Measurements from ENCODE around the gene ATIC. TPM values are rescaled to one million over a fixed set of nuclear protein-coding genes. Genes with fewer than 3 reads are reported as not detected.

The ATIC gene
- polyA plus RNA-seq, result 100 to 1,000 TPM in 2 of 3 donors, 10 to 100 TPM in 1; 97.5 to 106 (median 103) TPM

GRCh38 chr2:215311625-215312396, at the start of gene ATIC:
ATIC (plus strand) TSS chr2:215312059; CDS start chr2:215312143, 84 bp downstream.
- H3K9me3 Mint-ChIP-seq, result peaks cover 0 to 2% (median 0%) of the 10 kb centered on the region in 6 donors

GRCh38 chr2:215262303-215262702, 49.6 kb upstream of the ATIC start:
- Mint-ChIP-seq H3K36me3 (no peaks in the 10 kb centered on the region), H3K27ac (no peak overlapping the region), H3K4me3 (no peak overlapping the region), H3K27me3 (ENCODE audit: low read depth in 3 of 3) (peaks cover 2 to 6% (median 3%) of the 10 kb centered on the region in 3 donors), H3K9me3 (no peaks in the 10 kb centered on the region), H3K4me1 (no peaks in the 10 kb centered on the region)
- DNase-seq, result no peak

More at GRCh38 chr2:215311625-215312396, at the start of gene ATIC:
- H3K27ac Mint-ChIP-seq, result peak within 1 kb of the TSS; percentile 75 to 96 (median 88)
- H3K4me3 Mint-ChIP-seq, result peak within 1 kb of the TSS; percentile 88 to 95 (median 89)
- H3K4me1 Mint-ChIP-seq, result peaks cover 27 to 30% of the 10 kb centered on the region in 2 donors
- H3K27me3 Mint-ChIP-seq (ENCODE audit: low read depth in 3 of 3), result peaks cover 3 to 8% (median 7%) of the 10 kb centered on the region in 3 donors
- H3K36me3 Mint-ChIP-seq, result peaks cover 0 to 12% (median 3%) of the 10 kb centered on the region in 3 donors
- peak; percentile 87 to 88 (median 88) for DNase-seq

- peaks cover 2 to 6% (median 6%) of the 10 kb centered on the region in 3 donors for H3K27me3 Mint-ChIP-seq (ENCODE audit: low read depth in 3 of 3)
- no peak overlapping the region for H3K27ac Mint-ChIP-seq
- no peak overlapping the region for H3K4me3 Mint-ChIP-seq
- no peak for DNase-seq
- no peaks in the 10 kb centered on the region for H3K9me3 Mint-ChIP-seq
- no peaks in the 10 kb centered on the region for H3K4me1 Mint-ChIP-seq
- H3K36me3 Mint-ChIP-seq, result no peaks in the 10 kb centered on the region
These were observed 49.0 kb upstream of the ATIC start for GRCh38 chr2:215262741-215263362.

- no peak for DNase-seq
- Mint-ChIP-seq H3K27me3 (ENCODE audit: low read depth in 3 of 3) (peaks cover 0 to 6% (median 6%) of the 10 kb centered on the region in 3 donors), H3K4me1 (no peaks in the 10 kb centered on the region)
These were observed 47.5 kb upstream of the ATIC start for GRCh38 chr2:215264374-215264773.

GRCh38 chr2:215269397-215270117, 42.3 kb upstream of the ATIC start:
- no peak overlapping the region for H3K27ac Mint-ChIP-seq
- no peak overlapping the region for H3K4me3 Mint-ChIP-seq
- H3K9me3 Mint-ChIP-seq, result no peaks in the 10 kb centered on the region
- DNase-seq, result peak; percentile 48 to 60 (median 55)
- peaks cover 0 to 3% (median 3%) of the 10 kb centered on the region in 3 donors for H3K27me3 Mint-ChIP-seq (ENCODE audit: low read depth in 3 of 3)
- peaks cover 6% of the 10 kb centered on the region in 2 donors for H3K4me1 Mint-ChIP-seq
- no peaks in the 10 kb centered on the region for H3K36me3 Mint-ChIP-seq

More at GRCh38 chr2:215264374-215264773, 47.5 kb upstream of the ATIC start:
- Mint-ChIP-seq H3K36me3 (no peaks in the 10 kb centered on the region), H3K4me3 (no peak overlapping the region), H3K27ac (no peak overlapping the region), H3K9me3 (no peaks in the 10 kb centered on the region)

GRCh38 chr2:215270118-215270451, 41.8 kb upstream of the ATIC start:
- H3K36me3 Mint-ChIP-seq, result no peaks in the 10 kb centered on the region
- no peak overlapping the region for H3K27ac Mint-ChIP-seq
- DNase-seq, result no peak
- H3K27me3 Mint-ChIP-seq (ENCODE audit: low read depth in 3 of 3), result peaks cover 0 to 3% (median under 1%) of the 10 kb centered on the region in 3 donors
- H3K4me1 Mint-ChIP-seq, result peaks cover 6% of the 10 kb centered on the region in 2 donors
- no peak overlapping the region for H3K4me3 Mint-ChIP-seq
- no peaks in the 10 kb centered on the region for H3K9me3 Mint-ChIP-seq

GRCh38 chr2:215271446-215271845, 40.4 kb upstream of the ATIC start:
- Mint-ChIP-seq H3K9me3 (no peaks in the 10 kb centered on the region), H3K36me3 (no peaks in the 10 kb centered on the region), H3K4me3 (no peak overlapping the region), H3K4me1 (peaks cover 6% of the 10 kb centered on the region in 2 donors), H3K27me3 (ENCODE audit: low read depth in 3 of 3) (peaks cover 0 to 4% (median 3%) of the 10 kb centered on the region in 3 donors), H3K27ac (no peak overlapping the region)
- DNase-seq, result no peak

- Mint-ChIP-seq H3K9me3 (no peaks in the 10 kb centered on the region), H3K27ac (no peak overlapping the region), H3K4me1 (peaks cover 6 to 8% of the 10 kb centered on the region in 2 donors), H3K36me3 (no peaks in the 10 kb centered on the region), H3K4me3 (no peak overlapping the region), H3K27me3 (ENCODE audit: low read depth in 3 of 3) (peaks cover 0 to 4% (median 0%) of the 10 kb centered on the region in 3 donors)
- DNase-seq, result no peak
These were observed 38.9 kb upstream of the ATIC start for GRCh38 chr2:215272918-215273317.

GRCh38 chr2:215274829-215275228, 37.0 kb upstream of the ATIC start:
- no peaks in the 10 kb centered on the region for H3K36me3 Mint-ChIP-seq
- peaks cover 3 to 12% of the 10 kb centered on the region in 2 donors for H3K4me1 Mint-ChIP-seq
- H3K27ac Mint-ChIP-seq, result no peak overlapping the region
- no peaks in the 10 kb centered on the region for H3K9me3 Mint-ChIP-seq
- DNase-seq, result no peak
- peaks cover 0 to 4% (median 0%) of the 10 kb centered on the region in 3 donors for H3K27me3 Mint-ChIP-seq (ENCODE audit: low read depth in 3 of 3)
- no peak overlapping the region for H3K4me3 Mint-ChIP-seq

- peaks cover 0 to 15% of the 10 kb centered on the region in 2 donors for H3K4me1 Mint-ChIP-seq
- no peaks in the 10 kb centered on the region for H3K36me3 Mint-ChIP-seq
- no peaks in the 10 kb centered on the region for H3K9me3 Mint-ChIP-seq
- no peak overlapping the region for H3K27ac Mint-ChIP-seq
- no peak overlapping the region for H3K4me3 Mint-ChIP-seq
- DNase-seq, result no peak
- peaks cover 0 to 4% (median 0%) of the 10 kb centered on the region in 3 donors for H3K27me3 Mint-ChIP-seq (ENCODE audit: low read depth in 3 of 3)
These were observed 36.0 kb upstream of the ATIC start for GRCh38 chr2:215275824-215276223.

GRCh38 chr2:215277944-215278343, 33.9 kb upstream of the ATIC start:
- H3K36me3 Mint-ChIP-seq, result no peaks in the 10 kb centered on the region
- H3K4me3 Mint-ChIP-seq, result peak overlapping the region; percentile 38 to 54 (median 52)
- no peaks in the 10 kb centered on the region for H3K9me3 Mint-ChIP-seq
- peak; percentile 17 to 19 (median 19) for DNase-seq
- H3K27ac Mint-ChIP-seq, result peak overlapping the region in 3 of 6 donors; percentile 41 to 65 (median 50)
- H3K4me1 Mint-ChIP-seq, result peaks cover 0 to 12% of the 10 kb centered on the region in 2 donors
- H3K27me3 Mint-ChIP-seq (ENCODE audit: low read depth in 3 of 3), result peaks cover 0 to 4% (median 0%) of the 10 kb centered on the region in 3 donors

- no peaks in the 10 kb centered on the region for H3K36me3 Mint-ChIP-seq
- H3K4me1 Mint-ChIP-seq, result peaks cover 0 to 12% of the 10 kb centered on the region in 2 donors
- no peak overlapping the region for H3K4me3 Mint-ChIP-seq
- DNase-seq, result peak in 1 of 3 donors; percentile 5
- no peaks in the 10 kb centered on the region for H3K9me3 Mint-ChIP-seq
- H3K27me3 Mint-ChIP-seq (ENCODE audit: low read depth in 3 of 3), result peaks cover 0 to 4% (median 0%) of the 10 kb centered on the region in 3 donors
- H3K27ac Mint-ChIP-seq, result peak overlapping the region in 1 of 6 donors; percentile 0
These were observed 31.5 kb upstream of the ATIC start for GRCh38 chr2:215280326-215280725.

GRCh38 chr2:215283221-215283620, 28.6 kb upstream of the ATIC start:
- Mint-ChIP-seq H3K27ac (no peak overlapping the region), H3K4me1 (peaks cover 0 to 6% of the 10 kb centered on the region in 2 donors)

More at GRCh38 chr2:215283221-215283620, 28.6 kb upstream of the ATIC start:
- Mint-ChIP-seq H3K9me3 (no peaks in the 10 kb centered on the region), H3K4me3 (no peak overlapping the region), H3K36me3 (no peaks in the 10 kb centered on the region), H3K27me3 (ENCODE audit: low read depth in 3 of 3) (peaks cover 0 to 2% (median 0%) of the 10 kb centered on the region in 3 donors)
- DNase-seq, result no peak

Data from immature natural killer cell (primary cell).